GM12873 (cell line): Measurements from ENCODE around the gene ZNF160.

Experiments used
- TF ChIP-seq, protein P1 (sequence below): IDR thresholded peaks from 2 replicates; pipeline ENCODE4 v1.5.1; 2012; ENCODE audit warnings: low read depth, mild to moderate bottlenecking, moderate library complexity, low read length, control low read depth; ENCODE audit not compliant: insufficient read depth; ENCODE audit errors: missing control alignments

The ZNF160 gene

DNA sequence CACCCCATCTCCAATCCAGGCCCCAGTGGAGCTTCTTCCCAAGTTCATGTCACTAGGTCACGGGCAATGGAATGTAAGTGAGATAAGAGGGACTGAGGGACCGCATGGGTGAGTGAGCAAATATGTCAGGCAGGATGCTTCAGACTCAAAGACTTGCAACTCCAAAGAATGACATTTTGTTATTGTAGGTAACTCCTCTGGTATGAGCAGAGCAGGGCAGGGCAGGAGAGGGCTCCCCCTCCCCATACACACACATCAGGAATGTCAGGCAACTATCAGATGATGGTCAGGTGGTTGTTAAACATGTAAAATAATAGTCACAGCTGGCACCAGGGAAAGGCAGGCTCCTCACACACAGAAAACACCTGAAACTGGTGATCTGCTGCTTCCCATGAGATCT, 48.1 kb downstream of the ZNF160 start:
- TF ChIP-seq, protein P1, sequence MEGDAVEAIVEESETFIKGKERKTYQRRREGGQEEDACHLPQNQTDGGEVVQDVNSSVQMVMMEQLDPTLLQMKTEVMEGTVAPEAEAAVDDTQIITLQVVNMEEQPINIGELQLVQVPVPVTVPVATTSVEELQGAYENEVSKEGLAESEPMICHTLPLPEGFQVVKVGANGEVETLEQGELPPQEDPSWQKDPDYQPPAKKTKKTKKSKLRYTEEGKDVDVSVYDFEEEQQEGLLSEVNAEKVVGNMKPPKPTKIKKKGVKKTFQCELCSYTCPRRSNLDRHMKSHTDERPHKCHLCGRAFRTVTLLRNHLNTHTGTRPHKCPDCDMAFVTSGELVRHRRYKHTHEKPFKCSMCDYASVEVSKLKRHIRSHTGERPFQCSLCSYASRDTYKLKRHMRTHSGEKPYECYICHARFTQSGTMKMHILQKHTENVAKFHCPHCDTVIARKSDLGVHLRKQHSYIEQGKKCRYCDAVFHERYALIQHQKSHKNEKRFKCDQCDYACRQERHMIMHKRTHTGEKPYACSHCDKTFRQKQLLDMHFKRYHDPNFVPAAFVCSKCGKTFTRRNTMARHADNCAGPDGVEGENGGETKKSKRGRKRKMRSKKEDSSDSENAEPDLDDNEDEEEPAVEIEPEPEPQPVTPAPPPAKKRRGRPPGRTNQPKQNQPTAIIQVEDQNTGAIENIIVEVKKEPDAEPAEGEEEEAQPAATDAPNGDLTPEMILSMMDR, result no peak

GRCh38 chr19:53047379-53047778, 55.8 kb downstream of the ZNF160 start:
- TF ChIP-seq, protein P1, result no peak

- TF ChIP-seq, protein P1, result no peak
Observed at GRCh38 chr19:53045536-53045935, 57.7 kb downstream of the ZNF160 start.

- TF ChIP-seq, protein P1, result no peak
Observed at GRCh38 chr19:53041366-53041765, 61.9 kb downstream of the ZNF160 start.

GRCh38 chr19:53037101-53038097, 65.8 kb downstream of the ZNF160 start:
- TF ChIP-seq, protein P1, result no peak

GRCh38 chr19:53034948-53035675, 68.1 kb downstream of the ZNF160 start:
- TF ChIP-seq, protein P1, result no peak

DNA sequence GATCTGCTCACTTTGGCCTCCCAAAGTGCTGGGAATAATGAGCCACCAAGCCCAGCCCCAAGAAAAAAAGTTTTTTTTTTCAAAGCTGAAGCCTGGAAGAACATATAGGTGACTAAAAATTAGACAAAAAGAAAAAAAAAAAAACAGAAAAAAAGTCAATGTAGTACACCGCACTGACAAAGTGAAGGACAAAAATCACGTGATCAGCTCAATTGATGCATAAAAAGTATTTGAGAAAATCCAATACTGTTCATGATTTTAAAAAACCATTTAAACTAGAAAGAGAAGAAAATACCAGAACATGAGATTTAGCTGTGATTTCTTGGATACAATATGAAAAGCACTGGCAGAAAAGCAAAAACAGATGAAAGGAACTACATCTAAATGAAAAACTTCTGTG, 69.2 kb downstream of the ZNF160 start:
- TF ChIP-seq, protein P1, result no peak
